ENCODE results near the gene TNRC18. TPM values are rescaled to one million over a fixed set of nuclear protein-coding genes. Genes with fewer than 3 reads are reported as not detected.
"Not testable (repeated sequence)": the region's sequence is repeated elsewhere in the genome, so short reads cannot be mapped to it uniquely, and the experiment has no call there.

TNRC18 gene
- total and polyA plus RNA-seq, 2 experiments from 2014 or later: 18.1 to 52.8 TPM

GRCh38 chr7:5309146-5309545 lies 114.5 kb downstream of the TNRC18 start:
- Histone ChIP-seq H3K9me3 (ENCODE audit: low read depth) (no peaks in the 10 kb centered on the region), H3K27ac (no peak overlapping the region), H2AFZ (no peak overlapping the region), H3K4me3 (no peak overlapping the region), H3K27me3 (no peaks in the 10 kb centered on the region), H3K4me1 (ENCODE audit: insufficient read depth) (no peaks in the 10 kb centered on the region), H3K9me2 (replicated peaks; ENCODE audit: insufficient read depth) (no peaks in the 10 kb centered on the region), H3K79me2 (no peaks in the 10 kb centered on the region), H4K20me1 (ENCODE audit: insufficient read depth, poor library complexity, severe bottlenecking) (no peaks in the 10 kb centered on the region), H3K4me2 (no peak overlapping the region), H3K36me3 (replicated peaks; ENCODE audit: insufficient read depth, low read depth) (no peaks in the 10 kb centered on the region)
- WGBS (ENCODE audit: low lambda C conversion rate, missing lambda C conversion rate): 98% methylated on average over 22 of the region's 25 CpGs
- DNase-seq (ENCODE audit: low spot score): no peak
- TF ChIP-seq EZH2phosphoT487 (IDR thresholded peaks at IDR 0.05; ENCODE audit: low read depth, severe bottlenecking, unreplicated experiment) (no peak), EZH2 (IDR thresholded peaks at IDR 0.05; ENCODE audit: borderline replicate concordance) (no peak), CTCF (IDR thresholded peaks at IDR 0.05; ENCODE audit: poor library complexity) (no peak)

GRCh38 chr7:5307221-5308142 lies 116.2 kb downstream of the TNRC18 start:
- not testable (repeated sequence) for H3K9me3 ChIP-seq (ENCODE audit: low read depth); H3K79me2 ChIP-seq; H4K20me1 ChIP-seq (ENCODE audit: insufficient read depth, poor library complexity, severe bottlenecking); H3K9me2 ChIP-seq (replicated peaks; ENCODE audit: insufficient read depth); H3K27ac ChIP-seq; H3K36me3 ChIP-seq (replicated peaks; ENCODE audit: insufficient read depth, low read depth); H3K4me3 ChIP-seq; H3K4me2 ChIP-seq; H3K4me1 ChIP-seq (ENCODE audit: insufficient read depth); H2AFZ ChIP-seq; DNase-seq (ENCODE audit: low spot score); H3K27me3 ChIP-seq
- WGBS (ENCODE audit: low lambda C conversion rate, missing lambda C conversion rate): 94% methylated on average over 37 of the region's 39 CpGs

- H4K20me1 ChIP-seq (ENCODE audit: insufficient read depth, poor library complexity, severe bottlenecking); H3K4me2 ChIP-seq; H3K79me2 ChIP-seq; H3K36me3 ChIP-seq (replicated peaks; ENCODE audit: insufficient read depth, low read depth); H3K4me1 ChIP-seq (ENCODE audit: insufficient read depth); H3K9me3 ChIP-seq (ENCODE audit: low read depth); H2AFZ ChIP-seq; H3K4me3 ChIP-seq; H3K27me3 ChIP-seq; H3K9me2 ChIP-seq (replicated peaks; ENCODE audit: insufficient read depth); H3K27ac ChIP-seq; DNase-seq (ENCODE audit: low spot score): not testable (repeated sequence)
- WGBS (ENCODE audit: low lambda C conversion rate, missing lambda C conversion rate): 95% methylated on average over 9 of the region's 9 CpGs
Observed at GRCh38 chr7:5305050-5305449, 118.6 kb downstream of the TNRC18 start.

GRCh38 chr7:5303591-5304505 lies 119.8 kb downstream of the TNRC18 start:
- Histone ChIP-seq H3K79me2 (no peaks in the 10 kb centered on the region), H4K20me1 (ENCODE audit: insufficient read depth, poor library complexity, severe bottlenecking) (no peaks in the 10 kb centered on the region), H3K4me1 (ENCODE audit: insufficient read depth) (no peaks in the 10 kb centered on the region), H3K9me3 (ENCODE audit: low read depth) (no peaks in the 10 kb centered on the region), H3K27me3 (no peaks in the 10 kb centered on the region), H3K36me3 (replicated peaks; ENCODE audit: insufficient read depth, low read depth) (no peaks in the 10 kb centered on the region), H2AFZ (no peak overlapping the region), H3K4me3 (no peak overlapping the region), H3K27ac (no peak overlapping the region), H3K4me2 (no peak overlapping the region), H3K9me2 (replicated peaks; ENCODE audit: insufficient read depth) (no peaks in the 10 kb centered on the region)
- no peak for DNase-seq (ENCODE audit: low spot score)
- 90% methylated on average over 35 of the region's 35 CpGs for WGBS (ENCODE audit: low lambda C conversion rate, missing lambda C conversion rate)
- TF ChIP-seq EZH2 (IDR thresholded peaks at IDR 0.05; ENCODE audit: borderline replicate concordance) (no peak), CTCF (IDR thresholded peaks at IDR 0.05; ENCODE audit: poor library complexity) (no peak), EZH2phosphoT487 (IDR thresholded peaks at IDR 0.05; ENCODE audit: low read depth, severe bottlenecking, unreplicated experiment) (no peak)
